ENCODE measurements around the gene BBIP1. TPM values are rescaled to one million over a fixed set of nuclear protein-coding genes. Genes with fewer than 3 reads are reported as not detected.

BBIP1 gene
- total RNA-seq, 1 experiment from 2014 or later, result 16.7 TPM

GRCh38 chr10:110901954-110902819 is 16.8 kb downstream of the BBIP1 start:
- H3K4me3 Mint-ChIP-seq (ENCODE audit: unreplicated experiment), result no peak overlapping the region
- intact Hi-C loops (cut with micrococcal nuclease; ENCODE audit: unreplicated experiment), result loop anchor here (1.0 kb wide), 1 partner anchor 16 kb away; no protein-coding TSS in a partner anchor
- Histone ChIP-seq H3K4me3 (ENCODE audit: low read depth, low read length) (no peak overlapping the region), H3K36me3 (ENCODE audit: control insufficient read depth, insufficient read depth, low read length) (no peaks in the 10 kb centered on the region), H3K9me3 (no peaks in the 10 kb centered on the region), H3K27me3 (replicated peaks; ENCODE audit: control insufficient read depth, insufficient read depth, low read length) (no peaks in the 10 kb centered on the region), H3K4me1 (0 out of 2 replicates have a peak, but pooled peaks cover 1% of the 10 kb centered on the region)
- ChIA-PET CTCF (no interaction called here), POLR2A (no interaction called here)
- TSS peak; percentile 19 for BruUV-seq (replicated peaks)
- peaks cover 7% of the 10 kb centered on the region for H3K36me3 Mint-ChIP-seq (ENCODE audit: insufficient read depth, unreplicated experiment)
- H3K27ac Mint-ChIP-seq (ENCODE audit: unreplicated experiment), result peak overlapping the region; percentile 75
- TF ChIP-seq CTCF (IDR thresholded peaks at IDR 0.05; ENCODE audit: insufficient read depth in 1 of 2, low read depth in 1 of 2, low read length in 1 of 2, severe bottlenecking in 1 of 2, unreplicated experiment in 1 of 2), result no peak
- no peaks in the 10 kb centered on the region for H3K9me3 Mint-ChIP-seq (ENCODE audit: unreplicated experiment)
- H3K4me1 Mint-ChIP-seq (ENCODE audit: low read depth, unreplicated experiment), result peaks cover 14% of the 10 kb centered on the region
- DNase-seq, result peak in 1 of 2 experiments; percentile 47
- no peaks in the 10 kb centered on the region for H3K27me3 Mint-ChIP-seq (ENCODE audit: insufficient read depth, unreplicated experiment)

- TF ChIP-seq CTCF (IDR thresholded peaks at IDR 0.05; ENCODE audit: insufficient read depth in 1 of 2, low read depth in 1 of 2, low read length in 1 of 2, severe bottlenecking in 1 of 2, unreplicated experiment in 1 of 2), result no peak
- no peak overlapping the region for H3K27ac Mint-ChIP-seq (ENCODE audit: unreplicated experiment)
Measured at GRCh38 chr10:110900983-110901382, 18.0 kb downstream of the BBIP1 start.

GRCh38 chr10:110898391-110898790 is 20.6 kb downstream of the BBIP1 start:
- no peaks in the 10 kb centered on the region for H3K27me3 Mint-ChIP-seq (ENCODE audit: insufficient read depth, unreplicated experiment)
- H3K9me3 Mint-ChIP-seq (ENCODE audit: unreplicated experiment), result no peaks in the 10 kb centered on the region
- peaks cover 28% of the 10 kb centered on the region for H3K4me1 Mint-ChIP-seq (ENCODE audit: low read depth, unreplicated experiment)
- H3K9me3 ChIP-seq, result no peaks in the 10 kb centered on the region
- BruUV-seq (replicated peaks), result TSS peak; percentile 68
- CTCF ChIA-PET, result no interaction called here
- TF ChIP-seq CTCF (IDR thresholded peaks at IDR 0.05; ENCODE audit: insufficient read depth in 1 of 2, low read depth in 1 of 2, low read length in 1 of 2, severe bottlenecking in 1 of 2, unreplicated experiment in 1 of 2), result no peak
- intact Hi-C loops (cut with micrococcal nuclease; ENCODE audit: unreplicated experiment), result no loop called here
- H3K4me1 ChIP-seq, result peaks cover 7% of the 10 kb centered on the region; the same call in 1 of the 2 replicates
- no peaks in the 10 kb centered on the region for H3K36me3 ChIP-seq (ENCODE audit: control insufficient read depth, insufficient read depth, low read length)
- H3K27ac Mint-ChIP-seq (ENCODE audit: unreplicated experiment), result no peak overlapping the region
- POLR2A ChIA-PET, result no interaction called here
- peaks cover 10% of the 10 kb centered on the region for H3K36me3 Mint-ChIP-seq (ENCODE audit: insufficient read depth, unreplicated experiment)
- no peaks in the 10 kb centered on the region for H3K27me3 ChIP-seq (replicated peaks; ENCODE audit: control insufficient read depth, insufficient read depth, low read length)
- H3K4me3 ChIP-seq (ENCODE audit: low read depth, low read length), result no peak overlapping the region
- DNase-seq, result no peak
- H3K4me3 Mint-ChIP-seq (ENCODE audit: unreplicated experiment), result no peak overlapping the region

More at GRCh38 chr10:110900983-110901382, 18.0 kb downstream of the BBIP1 start:
- no peaks in the 10 kb centered on the region for H3K27me3 Mint-ChIP-seq (ENCODE audit: insufficient read depth, unreplicated experiment)
- H3K4me3 ChIP-seq (ENCODE audit: low read depth, low read length), result no peak overlapping the region
- H3K9me3 ChIP-seq, result no peaks in the 10 kb centered on the region
- CTCF ChIA-PET, result no interaction called here
- intact Hi-C loops (cut with micrococcal nuclease; ENCODE audit: unreplicated experiment), result no loop called here
- H3K36me3 ChIP-seq (ENCODE audit: control insufficient read depth, insufficient read depth, low read length), result no peaks in the 10 kb centered on the region
- BruUV-seq (replicated peaks), result no TSS peak
- H3K36me3 Mint-ChIP-seq (ENCODE audit: insufficient read depth, unreplicated experiment), result peaks cover 10% of the 10 kb centered on the region
- no peak for DNase-seq
- peaks cover 24% of the 10 kb centered on the region for H3K4me1 Mint-ChIP-seq (ENCODE audit: low read depth, unreplicated experiment)
- POLR2A ChIA-PET, result no interaction called here
- H3K4me3 Mint-ChIP-seq (ENCODE audit: unreplicated experiment), result no peak overlapping the region
- H3K9me3 Mint-ChIP-seq (ENCODE audit: unreplicated experiment), result no peaks in the 10 kb centered on the region
- H3K4me1 ChIP-seq, result peaks cover 7% of the 10 kb centered on the region; the same call in 1 of the 2 replicates
- H3K27me3 ChIP-seq (replicated peaks; ENCODE audit: control insufficient read depth, insufficient read depth, low read length), result no peaks in the 10 kb centered on the region

Measured in Caco-2 (cell line).